GM19395 (cell line): Measurements from ENCODE around the gene DCTN2.
"Not testable (repeated sequence)": the region's sequence is repeated elsewhere in the genome, so short reads cannot be mapped to it uniquely, and the experiment has no call there.

Experiments
- ATAC-seq: cut with Tn5 transposase; IDR thresholded peaks from one replicate; pipeline ENCODE4 v1.9.1; 2021; ENCODE audit warnings: mild to moderate bottlenecking, moderate library complexity; ENCODE audit not compliant: unreplicated experiment

Gene DCTN2

GRCh38 chr12:57529831-57530230 lies 17.2 kb downstream of the DCTN2 start:
- no peak for ATAC-seq

GRCh38 chr12:57528831-57529555 lies 18.0 kb downstream of the DCTN2 start:
- ATAC-seq = no peak

DNA sequence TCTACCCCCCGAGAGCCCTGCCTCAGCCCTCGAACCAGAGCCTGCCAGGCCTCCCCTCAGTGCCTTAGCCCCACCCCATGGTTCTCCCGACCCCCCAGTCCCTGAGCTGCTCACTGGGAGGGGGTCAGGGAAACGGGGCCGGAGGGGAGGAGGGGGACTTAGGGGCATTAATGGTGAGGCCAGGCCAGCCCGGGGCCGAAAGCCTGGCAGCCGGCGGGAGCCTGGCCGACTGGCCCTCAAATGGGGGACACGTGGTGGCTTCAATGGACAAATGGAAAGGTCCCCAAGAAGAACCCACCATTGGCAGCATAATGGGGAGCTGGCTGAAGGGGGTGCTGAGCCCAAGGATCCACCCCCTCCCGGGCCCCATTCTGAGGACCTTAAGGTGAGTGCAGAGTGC lies 18.8 kb downstream of the DCTN2 start:
- ATAC-seq = no peak

GRCh38 chr12:57527184-57527583 lies 19.8 kb downstream of the DCTN2 start:
- no peak for ATAC-seq

DNA sequence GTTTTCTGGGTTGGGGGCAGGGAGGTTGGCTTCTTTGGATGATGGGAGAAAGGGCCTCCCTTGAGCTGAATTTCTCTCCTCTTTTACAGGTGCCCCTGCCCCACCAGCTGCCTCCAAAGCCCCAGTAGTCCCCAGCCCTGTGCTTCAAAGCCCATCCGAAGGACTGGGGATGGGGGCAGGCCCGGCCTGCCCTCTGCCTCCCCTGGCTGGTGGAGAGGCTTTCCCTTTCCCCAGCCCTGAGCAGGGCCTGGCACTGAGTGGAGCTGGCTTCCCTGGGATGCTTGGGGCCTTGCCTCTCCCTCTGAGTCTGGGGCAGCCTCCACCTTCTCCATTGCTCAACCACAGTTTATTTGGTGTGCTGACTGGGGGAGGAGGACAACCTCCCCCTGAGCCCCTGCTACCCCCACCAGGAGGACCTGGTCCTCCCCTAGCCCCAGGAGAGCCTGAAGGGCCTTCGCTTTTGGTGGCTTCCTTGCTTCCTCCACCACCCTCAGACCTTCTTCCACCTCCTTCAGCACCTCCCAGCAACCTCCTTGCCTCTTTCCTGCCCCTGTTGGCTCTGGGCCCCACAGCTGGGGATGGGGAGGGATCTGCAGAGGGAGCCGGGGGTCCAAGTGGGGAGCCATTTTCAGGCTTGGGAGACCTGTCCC lies 20.4 kb downstream of the DCTN2 start:
- ATAC-seq = no peak

GRCh38 chr12:57525615-57526383 lies 21.2 kb downstream of the DCTN2 start:
- no peak for ATAC-seq

- ATAC-seq = no peak
Observed at GRCh38 chr12:57524814-57525614, 22.0 kb downstream of the DCTN2 start.

- no peak for ATAC-seq
Observed at GRCh38 chr12:57523706-57524614, 23.0 kb downstream of the DCTN2 start.

DNA sequence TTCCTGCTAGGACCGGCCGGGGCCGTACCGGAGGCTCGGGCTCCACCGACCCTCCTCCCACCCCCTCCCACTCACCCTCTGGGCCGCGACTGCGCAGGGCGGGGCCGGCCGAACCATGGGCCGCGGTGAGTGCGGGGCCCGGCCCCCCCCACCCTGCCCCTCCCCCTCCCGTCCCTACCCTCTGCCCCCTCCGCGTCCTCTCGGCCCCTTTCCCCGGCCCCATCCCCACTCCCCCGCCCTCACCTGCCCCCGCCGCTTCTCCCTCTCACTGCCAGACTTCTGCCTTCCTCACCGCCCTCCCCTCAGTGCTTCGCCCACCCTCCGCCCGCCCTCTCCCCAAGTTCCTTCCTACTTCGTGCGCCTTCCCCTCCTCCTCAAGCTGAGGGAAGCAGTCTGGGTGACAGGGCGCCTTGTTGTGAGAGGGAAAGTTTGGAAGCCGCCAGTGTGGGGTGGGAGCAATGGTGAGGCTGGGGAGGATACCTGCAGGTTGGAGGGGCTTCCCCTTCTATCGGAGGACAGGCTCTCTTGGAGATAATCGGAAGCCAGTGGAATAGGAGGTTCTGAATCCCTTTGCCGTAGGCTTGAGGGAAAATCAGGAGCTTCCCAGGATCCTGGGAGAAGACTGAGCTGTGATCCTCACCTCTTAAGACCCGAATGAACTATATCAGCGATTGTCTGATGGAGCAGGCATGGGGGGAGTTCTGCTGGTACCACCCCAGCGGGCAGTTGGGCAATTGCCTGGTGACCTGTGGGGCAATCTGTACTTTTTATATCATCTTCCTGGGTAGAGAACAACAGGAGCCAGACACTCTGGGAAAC lies 23.9 kb downstream of the DCTN2 start:
- no peak for ATAC-seq

GRCh38 chr12:57522011-57522886 lies 24.7 kb downstream of the DCTN2 start, which contains the start of gene MBD6:
MBD6 (plus strand) TSS chr12:57522824; CDS start chr12:57524304, 1,480 bp downstream.
- peak; percentile 41 for ATAC-seq

DNA sequence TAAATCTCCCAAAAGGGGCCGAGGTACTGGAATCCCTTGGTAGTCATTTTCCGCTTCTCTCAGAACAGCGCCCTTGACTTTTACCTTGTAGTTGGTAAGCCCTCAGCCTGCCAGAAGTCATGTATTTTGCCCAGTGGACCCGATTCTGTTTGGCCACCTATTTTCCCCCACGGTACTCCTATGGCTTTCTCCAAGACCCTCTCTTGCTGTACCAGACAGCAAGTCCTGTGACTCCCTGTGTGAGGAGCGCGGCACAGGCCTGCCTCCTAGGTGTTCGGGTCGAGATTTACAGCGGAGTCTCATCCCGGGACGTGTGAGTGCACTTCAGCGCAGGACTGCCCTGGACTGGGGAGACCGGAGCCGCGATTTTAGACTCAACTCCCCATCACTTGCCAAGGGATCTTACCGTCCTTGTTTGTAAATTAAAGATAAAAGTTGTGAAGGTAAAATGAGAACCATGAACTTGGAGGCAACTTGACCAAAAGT lies 25.4 kb downstream of the DCTN2 start:
- ATAC-seq = no peak

DNA sequence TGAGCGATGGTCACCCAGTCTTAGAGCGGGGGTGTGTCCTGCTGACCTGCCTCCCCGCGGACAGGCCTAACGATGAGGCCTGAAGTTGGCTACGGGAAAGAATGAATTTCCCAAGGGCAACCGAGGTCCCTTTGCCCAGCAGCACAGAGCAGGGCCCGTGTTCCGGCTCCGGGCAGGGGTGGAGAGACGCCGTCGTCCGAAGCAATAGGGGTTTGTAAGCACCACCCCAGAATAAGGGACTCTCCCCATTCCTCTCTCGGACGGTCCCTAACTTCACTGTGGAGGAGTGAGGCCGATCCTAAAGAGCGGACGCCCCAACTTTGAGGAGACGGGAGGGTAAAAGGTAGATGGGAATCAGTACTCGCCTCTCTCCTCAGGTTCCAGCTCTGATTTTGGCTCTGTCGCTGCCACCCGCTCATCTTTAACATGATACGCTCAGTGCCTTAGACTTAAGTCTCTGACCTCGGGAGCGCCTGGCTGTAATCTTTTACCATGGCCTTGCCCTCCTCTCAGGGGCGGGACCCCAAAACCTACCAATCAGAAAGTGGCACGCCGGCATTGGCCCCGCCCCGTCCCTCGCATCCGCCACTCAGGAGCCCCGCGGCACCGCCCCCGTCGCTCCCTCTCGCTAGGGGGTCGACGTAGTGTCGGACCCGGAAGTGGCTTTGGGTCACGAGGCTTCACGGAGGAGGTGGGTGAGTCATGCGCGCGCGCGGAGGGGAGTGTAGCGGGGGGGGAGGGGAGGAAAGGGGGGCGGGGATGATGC lies 26.8 kb downstream of the DCTN2 start, which contains the start of gene DDIT3:
Gene DDIT3, minus strand, starts transcription at position 462 of the 766 bp plus-strand sequence. CDS start 3,108 bp downstream, outside the sequence.
- ATAC-seq = peak; percentile 70

DNA sequence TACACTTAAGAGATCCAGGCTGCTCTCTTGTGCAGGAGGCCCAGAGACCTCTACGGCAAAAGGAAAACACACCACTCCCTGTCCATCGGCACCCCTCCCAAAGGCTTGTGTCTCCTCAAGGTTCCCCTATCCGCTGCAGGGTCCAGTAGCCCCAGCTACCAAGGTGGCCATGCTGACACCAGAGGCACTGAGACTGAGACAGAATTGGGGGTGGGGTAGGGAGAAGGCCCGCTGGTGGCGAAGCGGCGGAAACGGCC lies 27.3 kb downstream of the DCTN2 start:
- peak; percentile 6 for ATAC-seq

- ATAC-seq = no peak
Observed at GRCh38 chr12:57518920-57519795, 27.8 kb downstream of the DCTN2 start.

GRCh38 chr12:57518176-57518919 lies 28.6 kb downstream of the DCTN2 start:
- ATAC-seq = no peak

DNA sequence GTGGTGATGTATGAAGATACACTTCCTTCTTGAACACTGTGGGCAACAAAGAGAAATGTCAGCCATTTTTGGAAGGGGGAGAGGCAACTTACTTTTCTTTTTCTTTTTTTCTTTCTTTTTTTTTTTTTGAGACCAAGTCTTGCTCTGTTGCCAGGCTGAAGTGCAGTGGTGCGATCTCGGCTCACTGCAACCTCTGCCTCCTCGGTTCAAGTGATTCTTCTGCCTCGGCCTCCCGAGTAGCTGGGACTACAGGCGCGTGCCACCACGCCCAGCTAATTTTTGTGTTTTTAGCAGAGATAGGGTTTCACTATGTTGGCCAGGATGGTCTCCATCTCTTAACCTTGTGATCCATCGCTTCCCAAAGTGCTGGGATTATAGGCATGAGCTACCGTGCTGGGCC lies 29.3 kb downstream of the DCTN2 start:
- ATAC-seq = not testable (repeated sequence)
